Subcutaneous abdominal adipose tissue (tissue), 5 donors: ENCODE measurements around the gene GFPT2.
A peak's percentile ranks its signal among the peaks of the same experiment; 100 is the strongest.

Experiments used
- H3K27ac ChIP-seq: one replicate; pipeline ENCODE4 v1.7.0; 2013; ENCODE audit warnings: low read depth, mild to moderate bottlenecking, inconsistent platforms, low read length, moderate library complexity
- H3K27me3 ChIP-seq, 5 donors: one replicate each; pipeline ENCODE4 v1.7.0; 2013; ENCODE audit warnings: low read length in 5 of 5, inconsistent platforms in 1 of 5; ENCODE audit not compliant: control insufficient read depth in 5 of 5, insufficient read depth in 4 of 5
- H3K36me3 ChIP-seq, 5 donors: one replicate each; pipeline ENCODE4 v1.7.0; 2013; ENCODE audit warnings: low read length in 5 of 5; ENCODE audit not compliant: control insufficient read depth in 5 of 5, insufficient read depth in 5 of 5
- H3K4me1 ChIP-seq, 5 donors: one replicate each; pipeline ENCODE4 v1.7.0; 2013; ENCODE audit warnings: low read length in 5 of 5, mild to moderate bottlenecking in 3 of 5, moderate library complexity in 1 of 5; ENCODE audit not compliant: control insufficient read depth in 5 of 5, insufficient read depth in 5 of 5
- H3K4me3 ChIP-seq, 5 donors: one replicate each; pipeline ENCODE4 v1.7.0; 2013; ENCODE audit warnings: low read length in 5 of 5, low read depth in 1 of 5
- H3K9ac ChIP-seq, 5 donors: one replicate each; pipeline ENCODE4 v1.7.0; 2013; ENCODE audit warnings: low read length in 5 of 5, mild to moderate bottlenecking in 4 of 5, moderate library complexity in 3 of 5
- H3K9me3 ChIP-seq, 5 donors: one replicate each; pipeline ENCODE4 v1.7.0; 2013; ENCODE audit warnings: low read length in 5 of 5; ENCODE audit not compliant: control insufficient read depth in 5 of 5
- donor health status: healthy.
- donor health status: healthy.
- donor health status: healthy.
- donor health status: healthy.
- donor health status: healthy.

Gene GFPT2

DNA sequence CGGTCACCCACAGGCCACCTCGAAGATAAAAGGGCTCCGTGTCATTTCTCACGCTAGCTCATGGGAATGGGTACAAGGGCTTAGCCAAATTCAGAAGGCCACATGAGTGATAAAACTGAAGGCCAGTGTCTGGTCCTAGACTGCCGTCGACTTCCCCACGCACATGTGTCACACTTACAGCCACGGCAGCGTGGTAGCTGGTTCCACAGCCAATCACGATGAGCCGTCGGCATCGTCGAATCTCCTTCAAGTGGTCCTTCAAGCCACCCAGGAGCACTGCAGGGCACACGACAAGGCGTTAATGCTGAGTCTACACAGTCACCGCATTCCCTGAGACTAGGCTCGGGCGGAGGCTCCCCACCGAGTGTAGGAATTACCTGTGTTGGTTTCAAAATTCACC is 36.5 kb downstream of the GFPT2 start:
- no peaks in the 10 kb centered on the region for H3K9me3 ChIP-seq
- H3K4me3 ChIP-seq: no peak overlapping the region
- peaks cover 0 to 20% (median 5%) of the 10 kb centered on the region in 5 donors for H3K36me3 ChIP-seq
- no peaks in the 10 kb centered on the region for H3K4me1 ChIP-seq
- H3K9ac ChIP-seq: no peak overlapping the region
- no peak overlapping the region for H3K27ac ChIP-seq
- H3K27me3 ChIP-seq: no peaks in the 10 kb centered on the region

DNA sequence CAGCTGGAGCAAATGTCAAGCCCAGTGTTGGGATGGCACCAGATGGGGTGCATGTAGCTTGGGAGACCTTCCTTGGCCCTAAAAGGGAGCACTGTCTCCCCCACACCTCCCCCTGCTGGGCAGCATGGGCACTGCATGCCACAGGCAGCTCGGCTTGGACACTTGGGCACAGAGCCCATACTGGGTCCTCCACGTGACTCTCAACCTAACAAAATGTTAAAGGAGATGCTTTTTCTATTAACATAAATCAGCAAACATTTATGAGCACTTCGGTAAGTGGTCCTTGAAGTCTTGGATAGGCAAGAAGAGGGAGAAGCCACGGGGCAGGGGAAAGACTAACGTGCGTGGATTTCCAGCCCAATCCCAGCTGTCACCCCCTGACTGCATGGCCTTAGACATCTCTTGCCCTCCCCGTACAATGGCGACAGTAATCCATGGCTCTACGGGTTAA is 37.3 kb downstream of the GFPT2 start:
- no peaks in the 10 kb centered on the region for H3K27me3 ChIP-seq
- peaks cover 0 to 21% (median 9%) of the 10 kb centered on the region in 5 donors for H3K36me3 ChIP-seq
- H3K9ac ChIP-seq: no peak overlapping the region
- H3K4me1 ChIP-seq: no peaks in the 10 kb centered on the region
- no peak overlapping the region for H3K4me3 ChIP-seq
- no peaks in the 10 kb centered on the region for H3K9me3 ChIP-seq
- no peak overlapping the region for H3K27ac ChIP-seq

DNA sequence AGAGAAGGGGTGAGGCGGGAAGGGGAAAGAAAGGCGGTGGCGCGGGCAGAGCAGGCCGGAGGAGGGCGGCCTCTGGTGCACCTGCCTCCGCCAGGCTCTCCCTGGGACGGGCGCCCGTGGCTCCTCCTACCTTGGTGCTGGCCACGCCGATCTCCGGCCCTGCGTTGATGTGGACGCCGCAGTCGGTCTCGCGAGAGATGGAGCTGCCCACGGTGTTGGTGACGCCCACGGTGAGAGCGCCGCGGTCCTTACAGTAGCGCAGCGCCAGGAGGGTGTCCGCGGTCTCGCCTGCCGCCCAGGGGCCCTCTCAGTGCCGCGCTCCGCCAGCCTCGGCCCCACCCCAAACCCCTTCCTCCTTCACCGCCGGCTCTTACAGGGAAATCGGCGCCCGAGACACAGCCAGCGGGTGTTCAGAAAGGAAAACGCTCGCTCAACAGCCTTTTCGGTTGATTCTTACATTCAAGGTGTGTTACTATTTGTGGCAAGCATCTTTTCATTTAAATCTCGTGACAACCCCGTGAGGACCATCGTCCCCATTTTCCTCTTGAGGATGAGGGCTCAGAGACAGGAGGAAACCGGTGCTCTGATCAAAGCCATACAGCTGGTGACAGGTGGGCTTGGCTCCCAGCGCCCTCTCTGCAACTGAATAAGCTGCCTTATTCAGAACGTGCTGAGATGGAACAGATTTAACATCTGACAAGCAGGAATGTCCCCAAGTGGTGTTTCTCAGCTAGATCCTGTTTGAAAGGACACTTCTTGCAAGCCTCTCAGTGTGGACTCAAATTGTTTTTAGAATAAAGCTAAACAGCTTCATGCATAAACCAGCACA is 39.2 kb downstream of the GFPT2 start:
- Histone ChIP-seq H3K36me3 (peaks cover 0 to 21% (median 9%) of the 10 kb centered on the region in 5 donors), H3K27me3 (no peaks in the 10 kb centered on the region), H3K4me1 (no peaks in the 10 kb centered on the region), H3K9me3 (no peaks in the 10 kb centered on the region), H3K27ac (no peak overlapping the region), H3K9ac (no peak overlapping the region), H3K4me3 (peak overlapping the region in 1 of 5 donors; percentile 31)

DNA sequence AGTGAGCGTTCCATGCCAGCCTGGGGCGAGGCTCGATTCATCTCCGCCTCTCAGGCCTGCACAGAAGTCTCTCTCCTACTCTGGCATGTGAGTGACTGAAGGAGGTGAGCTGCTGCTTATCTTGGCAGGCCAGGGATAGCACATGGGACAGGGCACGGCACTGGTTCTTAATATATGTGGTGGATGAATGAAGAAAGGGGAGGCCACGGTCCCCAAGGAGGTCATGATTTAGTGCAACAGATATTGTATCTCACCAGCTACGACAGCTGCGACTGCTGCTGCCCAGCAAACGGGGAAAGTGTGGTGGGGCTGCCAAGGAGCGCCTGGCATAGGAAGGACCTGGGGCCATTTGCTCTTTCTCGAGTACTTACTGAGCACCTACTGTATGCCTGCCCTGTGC is 41.9 kb downstream of the GFPT2 start:
- no peak overlapping the region for H3K9ac ChIP-seq
- H3K27ac ChIP-seq: no peak overlapping the region
- H3K4me1 ChIP-seq: no peaks in the 10 kb centered on the region
- no peak overlapping the region for H3K4me3 ChIP-seq
- H3K9me3 ChIP-seq: no peaks in the 10 kb centered on the region
- peaks cover 0 to 15% (median 6%) of the 10 kb centered on the region in 5 donors for H3K36me3 ChIP-seq
- H3K27me3 ChIP-seq: no peaks in the 10 kb centered on the region

DNA sequence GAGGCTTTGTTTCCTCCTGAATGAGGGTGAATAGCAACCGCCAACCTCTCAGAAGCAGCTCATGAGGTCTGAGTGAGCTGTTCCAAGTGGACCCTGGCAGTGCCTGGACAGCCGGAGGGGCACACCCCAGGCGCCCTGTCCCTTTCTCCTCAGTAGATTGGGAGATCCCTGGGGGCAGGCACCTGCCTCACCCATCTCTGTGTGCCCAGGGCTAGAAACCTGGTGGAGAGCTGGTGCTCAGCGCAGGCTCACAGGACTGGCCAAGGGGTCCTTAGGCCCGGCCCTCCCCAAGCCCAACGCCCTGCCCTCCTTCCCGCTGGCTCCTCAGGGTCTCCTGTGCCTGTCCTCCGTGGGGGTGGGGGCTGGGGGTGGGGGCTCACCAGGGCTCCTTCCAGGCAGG is 46.3 kb downstream of the GFPT2 start:
- no peak overlapping the region for H3K4me3 ChIP-seq
- H3K27me3 ChIP-seq: no peaks in the 10 kb centered on the region
- H3K27ac ChIP-seq: no peak overlapping the region
- H3K4me1 ChIP-seq: no peaks in the 10 kb centered on the region
- no peak overlapping the region for H3K9ac ChIP-seq
- H3K36me3 ChIP-seq: peaks cover 0 to 28% (median 20%) of the 10 kb centered on the region in 5 donors
- no peaks in the 10 kb centered on the region for H3K9me3 ChIP-seq

DNA sequence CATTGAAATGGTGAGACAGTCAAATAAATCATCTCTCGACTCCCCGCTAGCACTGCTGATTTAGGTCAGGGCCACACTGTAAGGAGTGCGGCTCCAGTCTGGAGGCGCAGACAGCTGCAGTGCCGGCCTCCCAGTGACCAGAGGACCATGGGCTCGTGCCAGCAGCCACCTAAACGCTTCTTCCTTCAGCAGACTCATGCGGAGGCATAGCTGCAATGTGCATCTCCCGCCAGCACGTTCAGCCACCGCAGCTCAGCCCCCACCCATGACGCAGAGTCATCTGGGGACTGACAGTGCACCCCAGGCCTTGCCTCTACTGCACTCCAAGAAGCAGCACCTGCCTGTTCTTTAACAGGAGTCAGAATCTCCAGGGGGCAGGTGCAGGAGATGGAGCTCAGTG is 47.7 kb downstream of the GFPT2 start:
- Histone ChIP-seq H3K27me3 (peaks cover 0 to 2% (median 0%) of the 10 kb centered on the region in 5 donors), H3K27ac (no peak overlapping the region), H3K4me1 (no peaks in the 10 kb centered on the region), H3K9ac (no peak overlapping the region), H3K4me3 (no peak overlapping the region), H3K36me3 (peaks cover 4 to 36% (median 16%) of the 10 kb centered on the region in 5 donors), H3K9me3 (no peaks in the 10 kb centered on the region)

DNA sequence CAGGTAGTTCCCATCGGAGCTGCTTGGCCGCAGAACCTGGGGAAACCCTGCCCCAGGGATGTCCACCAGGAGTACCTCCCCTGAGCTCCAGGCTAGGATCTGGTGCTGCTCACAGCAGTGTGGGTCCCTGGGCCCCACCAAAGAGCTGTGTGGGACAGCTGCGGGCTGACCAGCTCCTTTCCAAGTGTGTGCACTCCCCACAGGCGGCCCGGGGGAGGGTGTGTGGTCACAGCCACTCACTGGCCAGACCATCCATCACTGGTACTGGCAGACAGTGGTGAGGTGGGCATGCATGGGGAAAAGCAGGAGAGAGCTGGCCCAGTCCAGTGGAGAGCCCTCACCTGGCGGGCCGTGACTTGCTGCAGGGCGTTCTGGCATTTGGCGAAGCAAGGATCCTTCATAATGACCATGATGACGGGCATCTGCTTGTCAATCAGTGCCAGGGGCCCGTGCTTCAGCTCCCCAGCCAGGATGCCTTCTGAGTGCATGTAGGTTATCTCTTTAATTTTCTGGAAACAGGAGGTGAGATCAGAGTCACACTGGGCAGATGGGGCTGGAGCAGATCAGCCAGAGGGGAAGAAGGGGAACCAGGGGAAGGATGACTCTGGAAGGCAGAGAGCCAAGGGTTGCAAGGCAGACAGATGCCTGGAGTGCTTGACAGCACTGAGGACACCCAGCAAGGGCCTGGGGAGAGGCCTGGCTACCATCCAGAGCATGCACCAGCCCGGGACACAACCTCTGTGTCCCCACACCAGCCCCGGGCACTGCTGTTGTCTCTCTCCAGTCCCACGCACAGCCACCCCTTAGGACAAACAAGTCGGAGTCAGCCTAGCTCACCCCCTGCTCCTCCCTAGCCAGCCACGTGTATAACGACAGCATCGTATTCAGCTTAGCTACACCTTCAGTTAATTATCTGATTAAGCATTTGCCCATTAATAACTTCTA is 48.4 kb downstream of the GFPT2 start:
- Histone ChIP-seq H3K9me3 (no peaks in the 10 kb centered on the region), H3K27me3 (peaks cover 0 to 2% (median 0%) of the 10 kb centered on the region in 5 donors), H3K4me1 (no peaks in the 10 kb centered on the region), H3K9ac (no peak overlapping the region), H3K36me3 (peaks cover 4 to 36% (median 16%) of the 10 kb centered on the region in 5 donors), H3K27ac (no peak overlapping the region), H3K4me3 (no peak overlapping the region)

DNA sequence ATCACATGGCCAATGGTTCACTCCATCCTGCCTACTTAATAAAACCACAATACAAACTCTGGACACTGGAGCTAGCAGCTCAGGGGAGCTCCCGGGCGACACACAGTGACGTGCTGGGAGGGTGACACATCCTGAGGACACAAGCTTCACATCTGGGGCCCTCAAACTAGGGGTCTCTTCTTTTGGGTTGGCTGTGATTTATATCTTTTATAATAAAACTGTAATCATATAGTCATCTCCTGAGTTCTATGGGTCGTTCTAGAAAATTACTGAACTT is 49.2 kb downstream of the GFPT2 start:
- Histone ChIP-seq H3K9ac (no peak overlapping the region), H3K4me3 (no peak overlapping the region), H3K27ac (no peak overlapping the region), H3K36me3 (peaks cover 4 to 36% (median 16%) of the 10 kb centered on the region in 5 donors), H3K27me3 (peaks cover 0 to 2% (median 0%) of the 10 kb centered on the region in 5 donors), H3K4me1 (no peaks in the 10 kb centered on the region), H3K9me3 (no peaks in the 10 kb centered on the region)

DNA sequence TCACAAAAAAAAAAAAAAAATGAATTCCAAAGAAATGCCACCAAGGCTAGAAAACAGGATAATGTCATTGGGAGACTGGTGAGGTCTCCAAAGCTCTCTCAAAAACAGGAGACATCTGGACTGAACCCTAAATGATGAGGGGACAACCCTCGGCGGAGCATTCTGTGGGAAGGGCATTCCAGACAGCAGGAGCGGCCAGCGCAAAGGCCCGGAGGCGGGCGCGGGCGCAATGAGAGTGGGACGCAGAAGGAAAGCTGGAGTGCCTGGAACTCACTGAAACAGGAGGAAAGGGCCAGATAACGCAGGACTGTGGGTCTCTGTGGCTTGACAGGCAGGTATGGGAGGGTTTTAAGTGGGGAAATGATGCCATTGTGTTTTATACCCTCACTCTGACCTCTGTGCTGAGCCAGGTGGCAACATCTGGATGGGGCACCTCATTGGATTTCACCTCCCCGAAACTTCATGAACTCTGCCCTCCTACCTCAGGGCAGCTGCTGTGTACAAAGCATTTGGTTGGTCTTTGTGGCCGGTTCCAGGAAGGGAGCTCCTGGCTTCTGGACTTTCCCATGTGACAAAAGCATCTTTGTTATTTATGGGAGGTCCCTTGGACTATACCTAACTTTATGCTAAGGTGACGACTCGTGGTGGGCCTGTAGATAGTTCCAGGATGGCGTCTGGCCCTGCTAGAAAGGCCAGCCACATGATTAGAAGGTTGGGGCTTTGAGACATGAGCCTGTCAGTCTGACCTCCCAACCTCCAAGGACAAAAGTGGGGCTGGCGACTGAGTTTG is 49.7 kb downstream of the GFPT2 start:
- Histone ChIP-seq H3K9me3 (no peaks in the 10 kb centered on the region), H3K4me1 (no peaks in the 10 kb centered on the region), H3K27me3 (peaks cover 0 to 2% (median 0%) of the 10 kb centered on the region in 5 donors), H3K27ac (no peak overlapping the region), H3K36me3 (peaks cover 4 to 36% (median 16%) of the 10 kb centered on the region in 5 donors), H3K9ac (no peak overlapping the region), H3K4me3 (no peak overlapping the region)
